Smooth muscle cell (in vitro differentiated cells): ENCODE results near the gene TSFM. TPM values are rescaled to one million over a fixed set of nuclear protein-coding genes. Genes with fewer than 3 reads are reported as not detected.
A peak's percentile ranks its signal among the peaks of the same experiment; 100 is the strongest.

Experiments used
- DNase-seq: peaks from one replicate; lab custom pipeline; 2025; ENCODE audit not compliant: unreplicated experiment; lab: John Stamatoyannopoulos, UW
- H2AFZ ChIP-seq: fragments of 200-600 bp; sonication (generic); 2 replicates; pipeline ENCODE4 v1.6.0; 2016; ENCODE audit warnings: antibody characterized with exemption, low read depth, mild to moderate bottlenecking
- H3F3A ChIP-seq: fragments of 200-600 bp; sonication (generic); 2 replicates; pipeline ENCODE4 v1.6.0; 2017; ENCODE audit warnings: antibody characterized with exemption, low read depth
- H3K27ac ChIP-seq: fragments of 200-600 bp; sonication (generic); 2 replicates; pipeline ENCODE4 v1.5.1; 2016; ENCODE audit warnings: low read depth, mild to moderate bottlenecking
- H3K27me3 ChIP-seq: fragments of 200-600 bp; sonication (generic); 2 replicates; pipeline ENCODE4 v1.6.1; 2016; ENCODE audit warnings: low read depth, mild to moderate bottlenecking
- H3K36me3 ChIP-seq: fragments of 200-600 bp; sonication (generic); 2 replicates; pipeline ENCODE4 v1.5.1; 2016; ENCODE audit warnings: low read depth
- H3K4me1 ChIP-seq: fragments of 200-600 bp; sonication (generic); 2 replicates; pipeline ENCODE4 v1.5.1; 2016; ENCODE audit warnings: low read depth
- H3K4me2 ChIP-seq: fragments of 200-600 bp; sonication (generic); 2 replicates; pipeline ENCODE4 v1.6.0; 2016; ENCODE audit warnings: mild to moderate bottlenecking
- H3K4me3 ChIP-seq: fragments of 200-600 bp; sonication (generic); 2 replicates; pipeline ENCODE4 v1.5.1; 2016; ENCODE audit warnings: mild to moderate bottlenecking
- H3K79me2 ChIP-seq: fragments of 200-600 bp; sonication (generic); 2 replicates; pipeline ENCODE4 v1.6.0; 2016; ENCODE audit warnings: low read depth, mild to moderate bottlenecking
- H3K9ac ChIP-seq: fragments of 200-600 bp; sonication (generic); 2 replicates; pipeline ENCODE4 v1.6.0; 2016; ENCODE audit warnings: low read depth
- H3K9me3 ChIP-seq: fragments of 200-600 bp; sonication (generic); replicated peaks from 2 replicates; pipeline ENCODE4 v1.5.1; 2016; ENCODE audit warnings: low read depth
- H4K20me1 ChIP-seq: fragments of 200-600 bp; sonication (generic); 2 replicates; pipeline ENCODE4 v1.6.0; 2016; ENCODE audit warnings: low read depth
- CTCF ChIP-seq: fragments of 200-600 bp; sonication (generic); IDR thresholded peaks from 2 replicates; pipeline ENCODE4 v1.5.1; 2017; ENCODE audit warnings: borderline replicate concordance, mild to moderate bottlenecking, antibody characterized with exemption; ENCODE audit not compliant: insufficient read depth, poor library complexity, severe bottlenecking
- WGBS: methylation state at CpG from one replicate; pipeline ENCODE4 v1.1.7; 2016; ENCODE audit warnings: low lambda C conversion rate; 5-methylcytosine and 5-hydroxymethylcytosine counted together
- polyA plus RNA-seq: library from polyadenylated mRNA; unstranded; fragments of >200 nt; fragmentation: Nextera tagmentation; extraction: Ambion mirVana; gene quantifications from 2 replicates; pipeline ENCODE4 v1.2.1, GENCODE V29; 2016
- total RNA-seq: library from RNA; depleted of rRNA; stranded (reverse); fragments of >200 nt; gene quantifications from 2 replicates; pipeline ENCODE4 v1.2.3, GENCODE V29; 2014

The TSFM gene
- total and polyA plus RNA-seq, 2 experiments from 2014 or later = 16.8 to 24.0 TPM

GRCh38 chr12:57744777-57745484 is 37.7 kb upstream of the TSFM start, which contains the start of gene TSPAN31:
Gene TSPAN31 (plus strand): TSS chr12:57745039. CDS start chr12:57745155, 116 bp downstream.
- Histone ChIP-seq H3K9ac (peak within 1 kb of the TSS; percentile 96), H3K9me3 (no peaks in the 10 kb centered on the region), H3K27me3 (peaks cover 33% of the 10 kb centered on the region), H3K4me2 (peak within 1 kb of the TSS; percentile 86), H4K20me1 (no peaks in the 10 kb centered on the region), H3K4me3 (peak within 1 kb of the TSS; percentile 73), H3K4me1 (peaks cover 8% of the 10 kb centered on the region), H3K36me3 (no peaks in the 10 kb centered on the region), H3F3A (peaks cover 18% of the 10 kb centered on the region), H3K79me2 (peaks cover 6% of the 10 kb centered on the region), H2AFZ (peak within 1 kb of the TSS; percentile 67), H3K27ac (peak within 1 kb of the TSS; percentile 92)
- DNase-seq = peak; percentile 60
- TF ChIP-seq CTCF = no peak
- 4% methylated on average over 25 of the region's 29 CpGs for WGBS

GRCh38 chr12:57745485-57745881 is 37.1 kb upstream of the TSFM start:
- Histone ChIP-seq H3K36me3 (no peaks in the 10 kb centered on the region), H3K27me3 (peaks cover 27% of the 10 kb centered on the region), H3K79me2 (peaks cover 12% of the 10 kb centered on the region), H2AFZ (no peak overlapping the region), H3K27ac (peak overlapping the region; percentile 92), H3F3A (peaks cover 18% of the 10 kb centered on the region), H4K20me1 (no peaks in the 10 kb centered on the region), H3K4me3 (peak overlapping the region; percentile 73), H3K9ac (peak overlapping the region; percentile 96), H3K9me3 (no peaks in the 10 kb centered on the region), H3K4me1 (peaks cover 8% of the 10 kb centered on the region), H3K4me2 (peak overlapping the region; percentile 86)
- no peak for TF ChIP-seq CTCF
- no peak for DNase-seq
- WGBS = 69% methylated on average over 7 of the region's 8 CpGs

GRCh38 chr12:57746025-57746424 is 36.6 kb upstream of the TSFM start:
- H3K9ac ChIP-seq = no peak overlapping the region

More at GRCh38 chr12:57746025-57746424, 36.6 kb upstream of the TSFM start:
- Histone ChIP-seq H3K27ac (peak overlapping the region; percentile 92), H3K79me2 (peaks cover 17% of the 10 kb centered on the region), H4K20me1 (no peaks in the 10 kb centered on the region), H3K27me3 (peaks cover 22% of the 10 kb centered on the region), H3K4me1 (peaks cover 8% of the 10 kb centered on the region), H3K4me3 (peak overlapping the region; percentile 73), H2AFZ (no peak overlapping the region), H3K4me2 (peak overlapping the region; percentile 86), H3K9me3 (no peaks in the 10 kb centered on the region), H3K36me3 (no peaks in the 10 kb centered on the region), H3F3A (peaks cover 18% of the 10 kb centered on the region)
- WGBS = 96% methylated on average over 3 of the region's 3 CpGs
- TF ChIP-seq CTCF = no peak
- no peak for DNase-seq
